ENCODE results near the gene SEPTIN7. TPM values are rescaled to one million over a fixed set of nuclear protein-coding genes. Genes with fewer than 3 reads are reported as not detected.

Gene SEPTIN7
- polyA plus RNA-seq, 5 donors, result 411 to 632 (median 514) TPM

DNA sequence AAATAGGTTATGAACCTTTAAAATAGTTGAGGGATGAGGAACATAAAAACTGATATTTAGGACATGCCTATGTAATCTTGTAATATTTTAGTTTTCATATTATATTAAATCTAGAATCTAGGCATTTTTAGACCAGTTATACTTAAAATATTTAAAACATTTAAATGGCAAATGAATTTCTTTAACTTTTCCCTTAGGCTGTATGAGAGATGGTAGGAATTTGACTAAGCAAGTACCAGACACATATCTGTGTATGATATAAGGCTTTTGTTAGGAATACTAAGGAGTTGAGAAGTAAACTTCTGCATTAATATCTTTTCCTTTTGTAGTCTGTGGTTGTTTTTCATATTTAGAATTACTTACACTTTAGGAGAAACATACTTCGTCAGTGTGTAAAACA, 25.1 kb downstream of the SEPTIN7 start:
- no peak for DNase-seq

DNA sequence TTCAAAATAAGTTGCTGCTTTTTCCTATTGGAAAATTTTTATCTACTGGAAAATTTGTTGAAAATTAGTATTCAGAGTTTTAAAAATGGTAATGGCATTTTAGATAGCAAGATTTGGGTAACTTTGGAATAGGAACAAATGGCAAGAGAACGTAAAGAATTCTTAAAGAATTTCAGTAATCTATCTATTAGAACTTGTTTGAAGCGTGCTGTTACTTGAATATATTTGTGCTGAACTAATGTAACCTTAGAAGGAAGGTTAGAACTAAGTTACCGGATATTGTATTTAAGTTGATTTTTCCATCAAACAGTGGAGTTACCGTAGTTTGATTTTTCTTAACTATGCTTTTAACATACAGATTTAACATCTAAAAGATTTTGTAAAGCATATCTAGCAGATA, 25.9 kb downstream of the SEPTIN7 start:
- DNase-seq, result no peak

GRCh38 chr7:35828817-35829216, 28.0 kb downstream of the SEPTIN7 start:
- no peak for DNase-seq

- no peak for DNase-seq
Observed at GRCh38 chr7:35831208-35831607, 30.4 kb downstream of the SEPTIN7 start.

DNA sequence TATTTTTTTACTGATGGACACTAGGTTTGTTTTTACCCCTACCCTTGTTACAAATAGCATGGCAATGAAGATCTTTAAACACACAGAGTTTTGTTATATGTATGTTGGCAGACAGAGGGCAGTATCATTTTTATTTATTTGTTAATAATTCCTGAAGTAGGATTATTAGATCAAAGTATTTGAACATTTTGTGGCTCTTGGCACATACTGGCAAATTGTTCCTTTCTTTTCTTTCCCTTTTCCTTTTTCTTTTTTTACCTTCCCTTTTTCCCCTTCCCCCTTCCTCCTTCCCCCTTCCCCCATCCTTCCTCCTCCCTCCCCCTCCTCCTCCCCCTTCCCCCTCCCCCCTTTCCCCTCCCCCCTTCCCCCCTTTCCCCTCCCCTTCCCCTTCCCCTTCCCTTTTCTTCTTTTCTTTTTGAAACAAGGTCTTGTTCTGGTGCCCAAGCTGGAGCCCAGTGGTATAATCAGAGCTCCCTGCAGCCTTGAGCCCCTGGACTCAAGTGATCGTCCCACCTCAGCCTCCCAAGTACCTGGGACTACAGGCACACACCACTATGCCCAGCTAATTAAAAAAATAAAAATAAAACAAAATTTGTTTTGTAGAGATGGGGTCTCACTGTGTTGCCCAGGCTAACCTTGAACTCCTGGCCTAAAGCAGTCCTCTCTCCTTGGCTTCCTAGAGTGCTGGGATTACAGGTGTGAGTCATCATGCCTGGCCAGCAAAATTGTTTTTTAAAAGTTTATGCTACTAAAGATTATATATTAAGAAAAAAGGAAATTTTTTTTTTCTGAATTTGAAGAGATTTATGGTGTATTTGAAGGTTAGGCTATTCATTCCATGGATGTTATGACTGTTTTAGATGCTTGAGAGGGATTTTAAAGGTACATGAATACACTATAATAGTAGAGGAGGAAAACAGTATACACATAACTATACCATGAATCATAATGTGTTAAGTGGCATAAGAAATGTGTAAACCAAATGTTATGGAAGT, 39.3 kb downstream of the SEPTIN7 start:
- no peak for DNase-seq

DNA sequence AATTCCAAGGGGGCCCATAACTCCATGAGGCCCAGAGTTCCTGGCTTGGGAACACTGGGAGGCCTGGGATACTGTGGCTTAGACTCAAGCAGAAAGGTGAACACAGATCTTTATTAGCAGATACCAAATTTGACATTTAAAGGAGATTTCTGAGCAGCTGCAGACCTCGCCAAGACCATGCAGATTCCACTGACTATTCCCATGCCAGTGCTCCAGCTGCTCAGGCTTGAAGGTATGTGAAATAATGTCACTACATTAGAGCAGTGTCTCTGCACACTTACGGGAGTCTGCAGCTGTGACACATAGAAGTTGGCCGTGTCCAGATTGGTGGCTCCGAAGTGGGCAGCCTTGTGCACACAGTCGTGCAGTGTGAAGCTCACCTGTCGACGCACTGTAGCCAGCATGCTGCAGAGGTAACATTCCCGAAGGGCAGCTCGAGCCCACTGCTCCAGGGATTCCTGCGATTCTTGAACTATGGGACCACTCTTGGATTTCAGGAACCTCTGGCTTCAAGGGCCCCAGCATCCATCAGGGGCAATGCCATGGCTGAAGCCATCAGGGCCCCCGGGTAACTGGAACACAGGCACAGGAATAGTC, 46.1 kb downstream of the SEPTIN7 start:
- DNase-seq, result no peak

- DNase-seq, result no peak
Observed at GRCh38 chr7:35848725-35849124, 47.9 kb downstream of the SEPTIN7 start.

DNA sequence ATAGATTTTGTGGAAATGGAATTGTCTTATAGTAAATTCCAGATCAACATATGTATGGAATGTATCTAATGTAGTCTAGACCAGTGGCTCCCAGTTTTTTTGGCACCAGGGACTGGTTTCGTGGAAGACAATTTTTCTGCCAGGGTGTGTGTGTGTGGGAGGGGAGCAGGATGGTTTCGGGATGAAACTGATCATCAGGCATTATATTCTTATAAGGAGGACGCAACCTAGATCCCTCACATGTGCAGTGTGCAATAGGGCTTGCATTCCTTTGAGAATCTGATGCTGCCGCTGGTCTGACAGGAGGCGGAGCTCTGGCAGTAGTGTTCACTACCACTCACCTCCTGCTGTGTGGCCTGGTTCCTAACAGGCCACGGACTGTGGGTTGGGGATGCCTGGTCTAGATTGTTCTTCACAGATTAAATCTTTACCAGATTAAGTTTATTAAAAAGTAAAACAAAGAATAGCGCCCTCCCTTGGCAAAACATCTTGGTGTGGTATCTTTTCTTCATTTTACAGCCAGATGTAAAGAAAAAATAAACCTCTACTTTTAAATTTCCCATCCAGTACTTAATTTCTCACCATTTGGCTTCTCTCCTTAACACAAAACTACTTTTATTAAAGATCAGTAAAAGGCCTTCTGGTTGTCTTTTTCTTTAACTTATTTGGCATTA, 48.4 kb downstream of the SEPTIN7 start:
- DNase-seq, result no peak

GRCh38 chr7:35849954-35850353, 49.1 kb downstream of the SEPTIN7 start:
- DNase-seq, result no peak

Other genes starting within 250 kb of the SEPTIN7 start
- gene HERPUD2, start 105.9 kb upstream of the SEPTIN7 start, polyA plus RNA-seq (ENCODE audit: insufficient read depth in 1 of 5, insufficient read length in 5 of 5, low replicate concordance in 1 of 5), result 10 to 100 TPM; 32.2 to 45.9 (median 38.7) TPM

Measured in right lung (tissue), 5 donors.